K562 (cell line): ENCODE measurements around the gene FBXO27. TPM values are rescaled to one million over a fixed set of nuclear protein-coding genes. Genes with fewer than 3 reads are reported as not detected.

Source experiments
- CHD4 ChIP-seq: fragments of 200-600 bp; sonication (generic); IDR thresholded peaks from 3 replicates; pipeline ENCODE4 v1.6.1; 2012; ENCODE audit warnings: low read depth, mild to moderate bottlenecking, mixed read lengths, low read length, inconsistent platforms; ENCODE audit not compliant: insufficient read depth, insufficient replicate concordance, poor library complexity, severe bottlenecking
- EZH2 ChIP-seq: IDR thresholded peaks from 2 replicates; pipeline ENCODE4 v1.6.1; 2012; ENCODE audit warnings: low read depth, mild to moderate bottlenecking, inconsistent platforms, low read length, borderline replicate concordance
- NRF1 ChIP-seq, 2 experiments: fragments of 450-650 bp; IDR thresholded peaks in 1 of 2; conservative IDR thresholded peaks in 1 of 2; 2 replicates each; pipeline ENCODE4 v1.6.1; 2014; ENCODE audit warnings: mild to moderate bottlenecking in 2 of 2
- RBM17 ChIP-seq: fragments of 200-400 bp; formaldehyde crosslinking; IDR thresholded peaks from 2 replicates; pipeline ENCODE4 v1.6.1; 2017; ENCODE audit warnings: low read depth, mild to moderate bottlenecking, low read length, borderline replicate concordance
- UBTF ChIP-seq, 2 experiments: IDR thresholded peaks; 2 replicates each; pipeline ENCODE4 v1.6.1; 2012; ENCODE audit warnings: improper control_type of control experiment in 2 of 2, low read depth in 2 of 2, low read length in 2 of 2, borderline replicate concordance in 1 of 2
- ZNF395 ChIP-seq: fragments of 200-800 bp; sonication (Bioruptor generic); IDR thresholded peaks from 2 replicates; pipeline ENCODE4 v1.6.1; 2017; ENCODE audit warnings: missing genetic modification characterization, missing compliant biosample characterization
- ZNF699 ChIP-seq: fragments of 250-450 bp; sonication (Bioruptor Pico); IDR thresholded peaks from 2 replicates; pipeline ENCODE4 v1.8.0; 2021; ENCODE audit warnings: mild to moderate bottlenecking, moderate library complexity; ENCODE audit not compliant: insufficient replicate concordance
- ZNF764 ChIP-seq: fragments of 250-450 bp; sonication (Bioruptor Pico); IDR thresholded peaks from 2 replicates; pipeline ENCODE4 v1.4.0; 2020; ENCODE audit warnings: low read depth, mild to moderate bottlenecking, moderate library complexity
- ZSCAN29 ChIP-seq: fragments of 450-650 bp; IDR thresholded peaks from 2 replicates; pipeline ENCODE4 v1.6.1; 2017
- polyA plus RNA-seq, 8 experiments: library from polyadenylated mRNA; depleted of rRNA in 4 of 8; stranded (reverse) in 5 of 8; unstranded in 3 of 8; fragments of >200 nt; fragmentation: Nextera tagmentation in 2 of 8; fragmentation: Illumina TruSeq in 1 of 8; extraction: Ambion mirVana in 2 of 8; extraction: Trizol in 1 of 8; gene quantifications; 2 replicates each; pipeline versions ENCODE4 v1.2.1 to v1.2.3, GENCODE V29; 2011 to 2014; ENCODE audit warnings: inconsistent platforms in 1 of 8, missing spikeins in 1 of 8
- total RNA-seq, 7 experiments: library from RNA; depleted of rRNA in 6 of 7; stranded (reverse); fragments of >200 nt in 6 of 7; fragmentation: Illumina TruSeq in 2 of 7; extraction: Trizol in 2 of 7; gene quantifications; 2 replicates each; pipeline versions ENCODE4 v1.2.1 to v1.2.3, GENCODE V29; 2011 to 2021; ENCODE audit warnings: low replicate concordance in 1 of 7
- TF ChIP-seq, protein P1 (sequence below): fragments of 450-650 bp; IDR thresholded peaks from 2 replicates; pipeline ENCODE4 v1.6.1; 2016; ENCODE audit warnings: missing biosample characterization, missing genetic modification characterization
- TF ChIP-seq, protein P2 (sequence below): fragments of 450-650 bp; formaldehyde crosslinking; conservative IDR thresholded peaks from 2 replicates; pipeline ENCODE4 v1.4.0; 2022; ENCODE audit warnings: mild to moderate bottlenecking, missing genetic modification characterization
- TF ChIP-seq, protein P3 (sequence below): fragments of 250-450 bp; sonication (Bioruptor Pico); IDR thresholded peaks from 2 replicates; pipeline ENCODE4 v1.5.0; 2022; ENCODE audit warnings: mild to moderate bottlenecking
- TF ChIP-seq, protein P4 (sequence below): fragments of 150-350 bp; IDR thresholded peaks from 2 replicates; pipeline ENCODE4 v1.6.1; 2014; ENCODE audit warnings: low read depth, mild to moderate bottlenecking, low read length, borderline replicate concordance

The FBXO27 gene
- total and polyA plus RNA-seq, 9 of the 15 experiments (the other 6 are each of a cell fraction or from before 2014, with no cell fraction given), result 1.8 to 11.0 (median 6.3) TPM

GRCh38 chr19:39057615-39058014 is 25.3 kb upstream of the FBXO27 start (continued):
- no peak for TF ChIP-seq NRF1 (conservative IDR thresholded peaks at IDR 0.05 in 1 of 2, IDR thresholded peaks at IDR 0.05 in 1 of 2)
- no peak for TF ChIP-seq ZNF699 (CRISPR knock-in tag)
- TF ChIP-seq RBM17, result no peak
- TF ChIP-seq, protein P1, sequence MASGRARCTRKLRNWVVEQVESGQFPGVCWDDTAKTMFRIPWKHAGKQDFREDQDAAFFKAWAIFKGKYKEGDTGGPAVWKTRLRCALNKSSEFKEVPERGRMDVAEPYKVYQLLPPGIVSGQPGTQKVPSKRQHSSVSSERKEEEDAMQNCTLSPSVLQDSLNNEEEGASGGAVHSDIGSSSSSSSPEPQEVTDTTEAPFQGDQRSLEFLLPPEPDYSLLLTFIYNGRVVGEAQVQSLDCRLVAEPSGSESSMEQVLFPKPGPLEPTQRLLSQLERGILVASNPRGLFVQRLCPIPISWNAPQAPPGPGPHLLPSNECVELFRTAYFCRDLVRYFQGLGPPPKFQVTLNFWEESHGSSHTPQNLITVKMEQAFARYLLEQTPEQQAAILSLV (tag), result no peak
- TF ChIP-seq, protein P2, sequence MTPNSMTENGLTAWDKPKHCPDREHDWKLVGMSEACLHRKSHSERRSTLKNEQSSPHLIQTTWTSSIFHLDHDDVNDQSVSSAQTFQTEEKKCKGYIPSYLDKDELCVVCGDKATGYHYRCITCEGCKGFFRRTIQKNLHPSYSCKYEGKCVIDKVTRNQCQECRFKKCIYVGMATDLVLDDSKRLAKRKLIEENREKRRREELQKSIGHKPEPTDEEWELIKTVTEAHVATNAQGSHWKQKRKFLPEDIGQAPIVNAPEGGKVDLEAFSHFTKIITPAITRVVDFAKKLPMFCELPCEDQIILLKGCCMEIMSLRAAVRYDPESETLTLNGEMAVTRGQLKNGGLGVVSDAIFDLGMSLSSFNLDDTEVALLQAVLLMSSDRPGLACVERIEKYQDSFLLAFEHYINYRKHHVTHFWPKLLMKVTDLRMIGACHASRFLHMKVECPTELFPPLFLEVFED (CRISPR knock-in tag), result no peak
- TF ChIP-seq, protein P3, sequence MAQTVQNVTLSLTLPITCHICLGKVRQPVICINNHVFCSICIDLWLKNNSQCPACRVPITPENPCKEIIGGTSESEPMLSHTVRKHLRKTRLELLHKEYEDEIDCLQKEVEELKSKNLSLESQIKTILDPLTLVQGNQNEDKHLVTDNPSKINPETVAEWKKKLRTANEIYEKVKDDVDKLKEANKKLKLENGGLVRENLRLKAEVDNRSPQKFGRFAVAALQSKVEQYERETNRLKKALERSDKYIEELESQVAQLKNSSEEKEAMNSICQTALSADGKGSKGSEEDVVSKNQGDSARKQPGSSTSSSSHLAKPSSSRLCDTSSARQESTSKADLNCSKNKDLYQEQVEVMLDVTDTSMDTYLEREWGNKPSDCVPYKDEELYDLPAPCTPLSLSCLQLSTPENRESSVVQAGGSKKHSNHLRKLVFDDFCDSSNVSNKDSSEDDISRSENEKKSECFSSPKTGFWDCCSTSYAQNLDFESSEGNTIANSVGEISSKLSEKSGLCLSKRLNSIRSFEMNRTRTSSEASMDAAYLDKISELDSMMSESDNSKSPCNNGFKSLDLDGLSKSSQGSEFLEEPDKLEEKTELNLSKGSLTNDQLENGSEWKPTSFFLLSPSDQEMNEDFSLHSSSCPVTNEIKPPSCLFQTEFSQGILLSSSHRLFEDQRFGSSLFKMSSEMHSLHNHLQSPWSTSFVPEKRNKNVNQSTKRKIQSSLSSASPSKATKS (CRISPR knock-in tag), result no peak
- TF ChIP-seq, protein P4, sequence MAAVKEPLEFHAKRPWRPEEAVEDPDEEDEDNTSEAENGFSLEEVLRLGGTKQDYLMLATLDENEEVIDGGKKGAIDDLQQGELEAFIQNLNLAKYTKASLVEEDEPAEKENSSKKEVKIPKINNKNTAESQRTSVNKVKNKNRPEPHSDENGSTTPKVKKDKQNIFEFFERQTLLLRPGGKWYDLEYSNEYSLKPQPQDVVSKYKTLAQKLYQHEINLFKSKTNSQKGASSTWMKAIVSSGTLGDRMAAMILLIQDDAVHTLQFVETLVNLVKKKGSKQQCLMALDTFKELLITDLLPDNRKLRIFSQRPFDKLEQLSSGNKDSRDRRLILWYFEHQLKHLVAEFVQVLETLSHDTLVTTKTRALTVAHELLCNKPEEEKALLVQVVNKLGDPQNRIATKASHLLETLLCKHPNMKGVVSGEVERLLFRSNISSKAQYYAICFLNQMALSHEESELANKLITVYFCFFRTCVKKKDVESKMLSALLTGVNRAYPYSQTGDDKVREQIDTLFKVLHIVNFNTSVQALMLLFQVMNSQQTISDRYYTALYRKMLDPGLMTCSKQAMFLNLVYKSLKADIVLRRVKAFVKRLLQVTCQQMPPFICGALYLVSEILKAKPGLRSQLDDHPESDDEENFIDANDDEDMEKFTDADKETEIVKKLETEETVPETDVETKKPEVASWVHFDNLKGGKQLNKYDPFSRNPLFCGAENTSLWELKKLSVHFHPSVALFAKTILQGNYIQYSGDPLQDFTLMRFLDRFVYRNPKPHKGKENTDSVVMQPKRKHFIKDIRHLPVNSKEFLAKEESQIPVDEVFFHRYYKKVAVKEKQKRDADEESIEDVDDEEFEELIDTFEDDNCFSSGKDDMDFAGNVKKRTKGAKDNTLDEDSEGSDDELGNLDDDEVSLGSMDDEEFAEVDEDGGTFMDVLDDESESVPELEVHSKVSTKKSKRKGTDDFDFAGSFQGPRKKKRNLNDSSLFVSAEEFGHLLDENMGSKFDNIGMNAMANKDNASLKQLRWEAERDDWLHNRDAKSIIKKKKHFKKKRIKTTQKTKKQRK, result no peak
- TF ChIP-seq ZNF764 (CRISPR knock-in tag), result no peak
- TF ChIP-seq EZH2, result no peak
- TF ChIP-seq ZNF395, result no peak
- no peak for TF ChIP-seq UBTF (IDR thresholded peaks at IDR 0.05; ENCODE audit: borderline replicate concordance in 1 of 2, low read depth in 2 of 2, low read length in 2 of 2)
- TF ChIP-seq CHD4, result no peak
- TF ChIP-seq ZSCAN29, result no peak
